SW 1271 (cell line): ENCODE measurements around the gene HMCN2.
"Not testable (repeated sequence)": the region's sequence is repeated elsewhere in the genome, so short reads cannot be mapped to it uniquely, and the experiment has no call there.

Experiments used
- DNase-seq, 2 experiments: peaks; one replicate each; lab custom pipeline; 2025; lab: John Stamatoyannopoulos, UW

Gene HMCN2

GRCh38 chr9:130393681-130394071 is 128.1 kb downstream of the HMCN2 start:
- no peak for DNase-seq

- DNase-seq = no peak
These were observed 128.8 kb downstream of the HMCN2 start for GRCh38 chr9:130394320-130394719.

GRCh38 chr9:130394814-130395470 is 129.4 kb downstream of the HMCN2 start:
- no peak for DNase-seq

GRCh38 chr9:130395810-130396435 is 130.4 kb downstream of the HMCN2 start:
- no peak for DNase-seq

GRCh38 chr9:130396581-130396980 is 131.0 kb downstream of the HMCN2 start:
- no peak for DNase-seq

GRCh38 chr9:130398487-130399240 is 133.1 kb downstream of the HMCN2 start:
- DNase-seq = no peak

- DNase-seq = no peak
These were observed 134.2 kb downstream of the HMCN2 start for GRCh38 chr9:130399768-130400167.

GRCh38 chr9:130400870-130401269 is 135.3 kb downstream of the HMCN2 start:
- DNase-seq = no peak

GRCh38 chr9:130401742-130402141 is 136.2 kb downstream of the HMCN2 start:
- not testable (repeated sequence) for DNase-seq

GRCh38 chr9:130402243-130402642 is 136.7 kb downstream of the HMCN2 start:
- DNase-seq = no peak

GRCh38 chr9:130402645-130403440 is 137.3 kb downstream of the HMCN2 start:
- DNase-seq = no peak

GRCh38 chr9:130405657-130406257 is 140.2 kb downstream of the HMCN2 start:
- no peak for DNase-seq

- DNase-seq = no peak
These were observed 140.8 kb downstream of the HMCN2 start for GRCh38 chr9:130406278-130406895.

GRCh38 chr9:130407916-130408663 is 142.5 kb downstream of the HMCN2 start:
- DNase-seq = no peak

- DNase-seq = no peak
These were observed 143.1 kb downstream of the HMCN2 start for GRCh38 chr9:130408669-130409068.

- no peak for DNase-seq
These were observed 143.7 kb downstream of the HMCN2 start for GRCh38 chr9:130409246-130409645.

GRCh38 chr9:130410443-130410842 is 144.9 kb downstream of the HMCN2 start:
- no peak for DNase-seq

GRCh38 chr9:130411566-130411915 is 146.0 kb downstream of the HMCN2 start:
- DNase-seq = no peak

GRCh38 chr9:130414081-130414731 is 148.6 kb downstream of the HMCN2 start:
- no peak for DNase-seq
